Measurements from ENCODE around the gene IRF1. TPM values are rescaled to one million over a fixed set of nuclear protein-coding genes. Genes with fewer than 3 reads are reported as not detected.

IRF1 gene
- total RNA-seq, 4 donors from 2014 or later = 8.3 to 66.7 (median 16.1) TPM

DNA sequence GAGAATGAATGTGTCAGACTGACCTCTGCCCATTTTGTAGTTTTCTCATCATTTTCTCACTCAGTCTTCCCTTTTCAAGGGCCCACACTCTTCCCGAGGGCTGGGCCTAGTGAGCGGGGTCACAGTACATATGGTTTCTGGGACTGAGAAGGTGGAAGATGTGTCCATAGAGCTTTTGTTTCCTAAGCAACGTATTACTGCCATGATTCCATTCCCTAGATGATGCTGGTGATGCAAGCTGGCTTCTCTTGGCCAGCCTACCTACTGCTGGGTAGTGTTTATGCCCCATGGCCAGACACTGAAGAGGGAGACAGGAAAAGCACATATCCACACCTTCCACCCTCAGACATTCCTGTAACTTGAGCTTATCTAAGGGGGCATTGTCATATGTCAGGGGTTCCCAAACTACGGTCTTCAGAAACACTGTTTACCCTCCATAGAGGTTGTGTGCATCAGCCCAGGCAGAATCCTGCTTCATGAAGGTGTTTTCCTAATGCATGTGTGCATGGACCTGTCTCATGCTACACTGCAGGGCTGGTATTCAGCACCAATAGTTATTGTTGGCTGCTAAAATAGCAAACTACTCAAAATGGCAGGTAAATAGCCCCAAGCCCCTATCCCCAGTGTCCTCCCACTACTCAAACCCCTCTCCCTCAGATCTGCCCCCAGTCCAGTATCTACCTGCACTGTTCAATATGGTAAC lies 9.5 kb downstream of the IRF1 start:
- TF ChIP-seq CTCF (IDR thresholded peaks at IDR 0.05; ENCODE audit: low read depth) = no peak

- TF ChIP-seq CTCF (IDR thresholded peaks at IDR 0.05; ENCODE audit: low read depth) = no peak
Measured at GRCh38 chr5:132480546-132480892, 10.1 kb downstream of the IRF1 start.

GRCh38 chr5:132480042-132480441 lies 10.5 kb downstream of the IRF1 start:
- no peak for TF ChIP-seq CTCF (IDR thresholded peaks at IDR 0.05; ENCODE audit: low read depth)

DNA sequence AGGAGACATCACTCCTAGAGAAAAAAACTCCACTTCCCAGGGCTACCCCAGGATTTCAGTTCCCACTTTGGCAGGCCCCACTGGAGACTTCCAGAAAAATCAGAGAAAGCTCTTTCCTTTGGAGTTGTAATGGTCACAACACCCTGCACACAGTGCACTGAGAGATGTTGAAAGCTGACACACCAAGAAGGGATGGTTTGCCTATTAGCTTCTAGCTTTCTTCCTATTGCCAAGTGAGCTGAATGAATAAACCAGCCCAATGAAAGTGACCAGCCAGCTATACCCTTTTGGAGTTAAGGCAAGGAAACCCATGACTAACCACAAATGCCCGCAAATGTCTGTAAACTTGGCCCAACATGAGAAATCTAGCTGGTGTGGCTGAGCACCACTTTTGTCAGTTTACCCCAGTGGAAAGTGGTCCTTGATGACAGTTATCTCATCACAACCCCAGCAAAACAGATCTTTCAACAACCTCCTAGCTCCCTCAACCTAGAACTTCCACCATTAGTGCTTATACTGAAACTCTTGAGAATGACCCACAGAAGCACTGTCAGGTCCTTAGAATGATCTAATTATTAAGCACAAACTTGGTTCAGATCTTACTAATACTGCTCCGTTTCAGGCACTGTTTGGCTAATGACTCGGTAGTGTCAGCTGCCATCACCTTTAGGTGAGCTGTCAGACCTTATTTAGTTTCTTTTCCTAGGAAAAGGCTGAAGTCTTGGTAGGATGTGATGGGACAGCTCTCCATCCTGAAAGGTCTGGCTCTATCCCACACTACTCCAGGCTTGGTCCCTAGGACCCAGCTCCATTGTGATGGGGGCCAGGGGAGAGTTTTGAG lies 11.2 kb downstream of the IRF1 start:
- no peak for TF ChIP-seq CTCF (IDR thresholded peaks at IDR 0.05; ENCODE audit: low read depth)

GRCh38 chr5:132478366-132478871 lies 12.2 kb downstream of the IRF1 start:
- no peak for TF ChIP-seq CTCF (IDR thresholded peaks at IDR 0.05; ENCODE audit: low read depth)

DNA sequence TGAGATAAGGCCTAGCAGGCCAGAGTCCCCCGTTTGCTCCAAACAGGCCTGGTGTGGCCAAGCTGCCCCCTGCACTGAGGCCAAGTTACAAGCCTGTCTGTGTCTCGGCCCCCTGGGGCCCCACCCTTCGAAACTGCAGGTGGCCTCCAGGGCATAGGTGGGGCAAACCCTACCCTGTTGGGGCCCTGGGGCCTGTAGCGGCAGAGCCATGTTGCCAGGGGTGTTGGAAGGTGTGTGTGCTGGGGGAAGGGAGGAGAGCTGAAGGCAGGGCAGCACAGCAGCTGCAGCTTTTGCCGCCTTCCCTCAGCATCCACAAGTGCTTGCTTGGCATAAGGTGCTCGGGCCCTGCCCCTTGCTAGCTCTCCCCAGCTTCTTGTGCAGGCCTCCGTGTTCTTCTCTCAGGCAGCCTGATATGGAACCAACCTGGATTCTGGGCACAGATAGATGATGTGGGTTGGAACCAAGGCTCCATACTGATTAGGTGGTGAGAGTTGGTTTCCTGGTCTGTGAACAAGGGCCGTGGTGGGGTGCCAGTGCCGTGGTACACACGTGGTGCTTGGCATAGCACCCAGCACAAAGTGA lies 12.7 kb downstream of the IRF1 start:
- no peak for TF ChIP-seq CTCF (IDR thresholded peaks at IDR 0.05; ENCODE audit: low read depth)
